Chondrocyte (in vitro differentiated cells): Measurements from ENCODE around the gene MMRN1. TPM values are rescaled to one million over a fixed set of nuclear protein-coding genes. Genes with fewer than 3 reads are reported as not detected.

ENCODE experiments used
- DNase-seq: peaks from one replicate; pipeline ENCODE4 v3.0.0; 2021; ENCODE audit warnings: mixed read lengths, low spot score
- H3K27ac Mint-ChIP-seq: one replicate; pipeline ENCODE4 v1.8.0; 2021; ENCODE audit warnings: mild to moderate bottlenecking, moderate library complexity, mixed read lengths; ENCODE audit not compliant: unreplicated experiment
- H3K27me3 Mint-ChIP-seq: 2 replicates; pipeline ENCODE4 v1.8.0; 2021; ENCODE audit warnings: low read depth, mixed read lengths
- H3K36me3 Mint-ChIP-seq: 2 replicates; pipeline ENCODE4 v1.8.0; 2021; ENCODE audit warnings: low read depth, mixed read lengths
- H3K4me1 Mint-ChIP-seq: 2 replicates; pipeline ENCODE4 v1.8.0; 2021; ENCODE audit warnings: low read depth, mild to moderate bottlenecking, mixed read lengths
- H3K4me3 Mint-ChIP-seq: one replicate; pipeline ENCODE4 v1.8.0; 2021; ENCODE audit warnings: mild to moderate bottlenecking, moderate library complexity, mixed read lengths; ENCODE audit not compliant: unreplicated experiment
- H3K9me3 Mint-ChIP-seq: 2 replicates; pipeline ENCODE4 v1.8.0; 2021; ENCODE audit warnings: low read depth, mixed read lengths
- total RNA-seq: library from RNA; stranded (reverse); gene quantifications from 3 replicates; pipeline ENCODE4 v1.2.1, GENCODE V29; 2021
- TF ChIP-seq, protein P1 (sequence below): fragments of 200-600 bp; sonication (generic); IDR thresholded peaks from 2 replicates; pipeline ENCODE4 v1.5.0; 2021; ENCODE audit warnings: antibody characterized with exemption, mild to moderate bottlenecking, moderate library complexity

The MMRN1 gene
- total RNA-seq, 1 donor from 2014 or later, result not detected

DNA sequence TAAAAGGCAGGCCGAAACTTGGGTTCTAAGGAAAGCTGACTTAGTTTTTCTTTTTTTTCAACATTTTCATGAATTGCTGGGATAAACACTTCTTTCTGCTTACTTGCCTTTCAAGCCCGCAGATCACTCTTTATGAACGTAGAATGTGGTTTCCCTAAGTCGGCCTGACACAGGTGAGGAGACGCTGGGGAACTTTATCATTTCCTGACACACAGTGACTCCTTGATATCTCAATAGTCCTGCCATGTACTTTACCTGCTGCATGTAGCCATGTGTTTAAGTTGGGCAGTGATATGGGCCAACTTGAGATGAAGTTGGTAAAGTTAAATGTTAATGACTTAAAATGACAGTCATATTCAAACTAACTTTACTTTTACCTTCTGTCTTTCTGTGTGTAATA, 31.1 kb upstream of the MMRN1 start:
- H3K27ac Mint-ChIP-seq, result no peak overlapping the region
- peaks cover 1% of the 10 kb centered on the region for H3K36me3 Mint-ChIP-seq
- peaks cover 2% of the 10 kb centered on the region for H3K27me3 Mint-ChIP-seq

DNA sequence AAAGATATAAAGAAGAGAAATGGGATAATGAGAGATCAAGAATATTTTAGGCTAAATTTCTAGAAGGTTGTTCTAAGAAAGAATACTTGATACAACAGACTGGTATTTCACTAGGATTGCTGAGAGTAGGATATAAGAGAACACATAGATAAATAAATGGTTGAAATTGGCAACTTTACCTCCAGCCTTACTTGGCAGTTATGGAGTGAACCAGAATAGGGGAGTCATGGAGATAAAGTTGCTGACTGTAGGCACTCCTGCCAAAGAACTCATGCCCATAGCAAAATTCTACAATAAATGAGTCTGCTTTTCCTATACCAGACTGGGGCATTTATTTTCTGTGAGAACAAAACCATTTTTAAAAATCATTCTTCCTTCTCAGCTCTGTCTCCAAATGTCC, 26.4 kb upstream of the MMRN1 start:
- Mint-ChIP-seq H3K36me3 (peaks cover 1% of the 10 kb centered on the region), H3K9me3 (peaks cover 6% of the 10 kb centered on the region), H3K27ac (no peak overlapping the region), H3K4me1 (no peaks in the 10 kb centered on the region), H3K4me3 (no peak overlapping the region), H3K27me3 (no peaks in the 10 kb centered on the region)
- DNase-seq, result no peak
- TF ChIP-seq, protein P1, sequence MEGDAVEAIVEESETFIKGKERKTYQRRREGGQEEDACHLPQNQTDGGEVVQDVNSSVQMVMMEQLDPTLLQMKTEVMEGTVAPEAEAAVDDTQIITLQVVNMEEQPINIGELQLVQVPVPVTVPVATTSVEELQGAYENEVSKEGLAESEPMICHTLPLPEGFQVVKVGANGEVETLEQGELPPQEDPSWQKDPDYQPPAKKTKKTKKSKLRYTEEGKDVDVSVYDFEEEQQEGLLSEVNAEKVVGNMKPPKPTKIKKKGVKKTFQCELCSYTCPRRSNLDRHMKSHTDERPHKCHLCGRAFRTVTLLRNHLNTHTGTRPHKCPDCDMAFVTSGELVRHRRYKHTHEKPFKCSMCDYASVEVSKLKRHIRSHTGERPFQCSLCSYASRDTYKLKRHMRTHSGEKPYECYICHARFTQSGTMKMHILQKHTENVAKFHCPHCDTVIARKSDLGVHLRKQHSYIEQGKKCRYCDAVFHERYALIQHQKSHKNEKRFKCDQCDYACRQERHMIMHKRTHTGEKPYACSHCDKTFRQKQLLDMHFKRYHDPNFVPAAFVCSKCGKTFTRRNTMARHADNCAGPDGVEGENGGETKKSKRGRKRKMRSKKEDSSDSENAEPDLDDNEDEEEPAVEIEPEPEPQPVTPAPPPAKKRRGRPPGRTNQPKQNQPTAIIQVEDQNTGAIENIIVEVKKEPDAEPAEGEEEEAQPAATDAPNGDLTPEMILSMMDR, result no peak

More for the DNA sequence above, 31.1 kb upstream of the MMRN1 start:
- TF ChIP-seq, protein P1, result no peak
- no peak for DNase-seq
- H3K9me3 Mint-ChIP-seq, result peaks cover 6% of the 10 kb centered on the region
- H3K4me1 Mint-ChIP-seq, result no peaks in the 10 kb centered on the region
- H3K4me3 Mint-ChIP-seq, result no peak overlapping the region

DNA sequence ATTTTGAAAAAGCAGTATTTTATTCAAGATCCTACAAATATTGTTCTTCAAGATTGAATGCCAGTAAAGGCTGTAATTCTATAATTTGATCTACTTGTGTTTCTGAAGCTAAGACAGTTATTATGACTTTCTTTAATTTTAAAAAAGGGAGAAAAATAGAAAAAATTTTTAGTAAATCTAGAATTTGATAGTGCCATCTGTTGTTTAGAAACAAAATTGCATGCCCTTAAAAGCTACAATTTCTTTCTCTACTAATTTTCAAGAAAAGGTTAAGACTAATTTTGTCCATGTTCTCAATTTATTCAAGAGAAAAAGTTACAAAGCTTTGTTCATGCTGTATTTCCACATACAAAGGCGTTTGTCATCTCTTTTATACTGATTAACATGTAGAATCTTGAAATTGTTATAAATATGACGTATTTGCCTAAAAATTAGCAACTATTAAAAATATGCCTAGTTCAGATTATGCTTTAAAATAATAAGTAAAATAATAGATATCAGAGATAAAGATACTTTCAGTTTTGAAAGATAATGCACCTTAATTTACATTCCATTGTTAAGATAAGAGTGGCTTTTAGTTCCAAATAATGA, 25.6 kb upstream of the MMRN1 start:
- TF ChIP-seq, protein P1, result peak; percentile 91
- no peaks in the 10 kb centered on the region for H3K27me3 Mint-ChIP-seq
- no peak overlapping the region for H3K4me3 Mint-ChIP-seq
- no peak for DNase-seq
- no peaks in the 10 kb centered on the region for H3K4me1 Mint-ChIP-seq
- peaks cover 6% of the 10 kb centered on the region for H3K9me3 Mint-ChIP-seq
- no peak overlapping the region for H3K27ac Mint-ChIP-seq
- H3K36me3 Mint-ChIP-seq, result peaks cover 1% of the 10 kb centered on the region

DNA sequence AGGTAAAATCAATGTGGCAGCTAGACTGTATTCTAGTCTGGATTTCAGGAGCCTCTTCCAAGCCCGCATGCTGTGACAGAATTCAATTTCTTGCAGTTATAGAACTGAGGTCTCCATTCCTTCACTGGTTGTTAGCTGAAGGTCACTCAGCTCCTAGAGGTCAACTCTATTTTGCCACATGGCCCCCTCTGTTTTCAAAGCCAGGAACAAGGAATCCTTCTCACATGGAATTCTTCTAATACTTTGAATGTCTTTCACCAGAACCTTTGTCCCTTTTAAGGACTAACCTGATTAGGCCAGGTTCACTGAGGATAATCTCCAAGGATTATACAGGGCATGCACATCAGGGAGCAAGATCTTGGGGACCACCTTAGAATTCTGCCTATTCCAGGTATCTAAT, 23.4 kb upstream of the MMRN1 start:
- TF ChIP-seq, protein P1, result no peak
- Mint-ChIP-seq H3K27me3 (no peaks in the 10 kb centered on the region), H3K4me3 (no peak overlapping the region), H3K4me1 (peaks cover 5% of the 10 kb centered on the region), H3K36me3 (peaks cover 1% of the 10 kb centered on the region), H3K27ac (no peak overlapping the region), H3K9me3 (peaks cover 6% of the 10 kb centered on the region)
- no peak for DNase-seq

DNA sequence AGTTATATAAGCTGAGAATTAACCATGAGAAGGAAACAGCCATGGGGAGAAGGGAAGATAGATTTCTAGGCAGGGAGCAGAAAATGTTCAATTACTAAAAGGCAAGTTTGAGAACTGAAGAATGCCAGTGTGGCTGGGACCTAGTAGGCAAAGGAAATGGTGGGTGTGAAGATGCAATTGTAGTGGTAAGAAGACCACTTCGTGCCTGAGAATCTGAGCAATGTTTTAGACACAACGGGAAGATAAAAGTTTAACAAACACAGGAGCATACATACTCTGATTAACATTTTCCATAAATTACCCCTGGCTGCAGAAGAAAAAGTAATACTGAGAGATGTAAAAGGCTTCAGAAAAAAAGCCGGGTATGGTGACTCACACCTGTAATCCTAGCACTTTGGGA, 18.1 kb upstream of the MMRN1 start:
- Mint-ChIP-seq H3K27me3 (no peaks in the 10 kb centered on the region), H3K27ac (no peak overlapping the region), H3K36me3 (no peaks in the 10 kb centered on the region), H3K4me1 (peaks cover 8% of the 10 kb centered on the region), H3K9me3 (no peaks in the 10 kb centered on the region), H3K4me3 (no peak overlapping the region)
- DNase-seq, result no peak
- TF ChIP-seq, protein P1, result no peak
